ENCODE measurements around the gene FILIP1. TPM values are rescaled to one million over a fixed set of nuclear protein-coding genes. Genes with fewer than 3 reads are reported as not detected.

FILIP1 gene
- total and polyA plus RNA-seq, 2 donors from 2014 or later, result 0.80 to 4.6 TPM

DNA sequence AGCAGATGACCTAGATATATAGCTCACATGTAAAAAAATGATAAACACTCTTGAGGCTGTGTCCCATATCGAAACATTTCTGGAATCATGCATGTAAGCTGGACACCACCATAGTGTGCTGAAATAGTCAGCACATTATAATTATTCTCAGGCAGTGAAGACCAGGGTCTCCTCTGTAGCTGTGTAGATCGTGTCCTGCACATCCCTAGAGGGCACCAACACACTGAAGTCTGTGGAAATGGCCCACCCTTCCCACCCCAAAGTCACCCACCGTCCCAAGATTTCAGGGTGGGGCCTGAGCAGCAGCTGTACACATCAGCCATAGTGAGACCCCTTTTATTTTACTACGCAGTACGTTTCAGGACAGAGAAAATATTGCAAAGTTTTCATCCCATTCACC, 188.0 kb downstream of the FILIP1 start:
- intact Hi-C loops (cut with DNase I), result loop anchor here (10.0 kb wide), 1 partner anchor 209 kb away; no protein-coding TSS in a partner anchor

DNA sequence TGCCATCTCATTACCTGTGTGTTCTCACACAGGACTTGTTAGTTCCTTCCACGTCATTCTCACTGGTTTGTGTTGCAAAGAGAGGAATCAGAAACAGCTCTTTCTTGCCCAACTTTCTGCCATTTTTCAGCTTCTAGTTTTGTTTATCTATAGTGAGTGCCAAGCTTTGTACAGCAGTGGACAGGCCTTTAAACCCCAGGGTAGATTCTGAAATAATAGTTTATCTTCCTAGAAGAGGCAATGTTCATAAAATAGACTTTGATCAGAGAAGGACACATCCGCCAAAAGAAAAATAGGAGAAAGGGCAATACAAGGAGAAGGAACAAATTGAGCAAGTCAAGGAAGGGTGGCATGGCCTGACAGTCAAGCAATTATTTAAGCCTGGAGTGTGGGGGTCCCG, 191.3 kb downstream of the FILIP1 start:
- H3K4me3 ChIP-seq (ENCODE audit: low read length in 3 of 3), result no peak overlapping the region
- FAIRE-seq (no peak), DNase-seq (no peak)
- no peaks in the 10 kb centered on the region for H3K27me3 ChIP-seq (ENCODE audit: control insufficient read depth, insufficient read depth, low read length)
- no peaks in the 10 kb centered on the region for H3K36me3 ChIP-seq (ENCODE audit: control insufficient read depth in 2 of 3, insufficient read depth in 3 of 3, low read length in 3 of 3)
- no peak overlapping the region for H3K27ac ChIP-seq (ENCODE audit: low read depth in 2 of 2, low read length in 2 of 2)
- no peak for TF ChIP-seq CTCF (IDR thresholded peaks at IDR 0.05; ENCODE audit: borderline replicate concordance, extremely low read depth, insufficient read depth)
- no peaks in the 10 kb centered on the region for H3K9me3 ChIP-seq (ENCODE audit: control insufficient read depth in 2 of 3, insufficient read depth in 1 of 3, low read length in 3 of 3)
- H3K9ac ChIP-seq (ENCODE audit: low read length in 3 of 3), result no peak overlapping the region
- H3K4me1 ChIP-seq (ENCODE audit: control insufficient read depth in 2 of 3, insufficient read depth in 2 of 3, low read depth in 1 of 3, low read length in 3 of 3), result no peaks in the 10 kb centered on the region
- intact Hi-C loops (cut with DNase I), result loop anchor here (10.0 kb wide), 1 partner anchor 213 kb away; no protein-coding TSS in a partner anchor

More for the DNA sequence above, 188.0 kb downstream of the FILIP1 start:
- FAIRE-seq, result no peak
- H3K9me3 ChIP-seq (ENCODE audit: control insufficient read depth in 2 of 3, insufficient read depth in 1 of 3, low read length in 3 of 3), result no peaks in the 10 kb centered on the region
- no peak overlapping the region for H3K9ac ChIP-seq (ENCODE audit: low read length in 3 of 3)
- DNase-seq, result no peak
- H3K4me1 ChIP-seq (ENCODE audit: control insufficient read depth in 2 of 3, insufficient read depth in 2 of 3, low read depth in 1 of 3, low read length in 3 of 3), result no peaks in the 10 kb centered on the region
- H3K27ac ChIP-seq (ENCODE audit: low read depth in 2 of 2, low read length in 2 of 2), result no peak overlapping the region
- H3K36me3 ChIP-seq (ENCODE audit: control insufficient read depth in 2 of 3, insufficient read depth in 3 of 3, low read length in 3 of 3), result no peaks in the 10 kb centered on the region
- no peak for TF ChIP-seq CTCF (IDR thresholded peaks at IDR 0.05; ENCODE audit: borderline replicate concordance, extremely low read depth, insufficient read depth)
- H3K27me3 ChIP-seq (ENCODE audit: control insufficient read depth, insufficient read depth, low read length), result no peaks in the 10 kb centered on the region
- H3K4me3 ChIP-seq (ENCODE audit: low read length in 3 of 3), result no peak overlapping the region

- no peak overlapping the region for H3K4me3 ChIP-seq (ENCODE audit: low read length in 3 of 3)
- no peak for FAIRE-seq
- no peak for DNase-seq
- H3K4me1 ChIP-seq (ENCODE audit: control insufficient read depth in 2 of 3, insufficient read depth in 2 of 3, low read depth in 1 of 3, low read length in 3 of 3), result no peaks in the 10 kb centered on the region
- intact Hi-C loops (cut with DNase I), result loop anchor here (10.0 kb wide), 1 partner anchor 213 kb away; no protein-coding TSS in a partner anchor
- no peak for TF ChIP-seq CTCF (IDR thresholded peaks at IDR 0.05; ENCODE audit: borderline replicate concordance, extremely low read depth, insufficient read depth)
- H3K9me3 ChIP-seq (ENCODE audit: control insufficient read depth in 2 of 3, insufficient read depth in 1 of 3, low read length in 3 of 3), result no peaks in the 10 kb centered on the region
- no peak overlapping the region for H3K27ac ChIP-seq (ENCODE audit: low read depth in 2 of 2, low read length in 2 of 2)
- H3K36me3 ChIP-seq (ENCODE audit: control insufficient read depth in 2 of 3, insufficient read depth in 3 of 3, low read length in 3 of 3), result no peaks in the 10 kb centered on the region
- H3K27me3 ChIP-seq (ENCODE audit: control insufficient read depth, insufficient read depth, low read length), result no peaks in the 10 kb centered on the region
- H3K9ac ChIP-seq (ENCODE audit: low read length in 3 of 3), result no peak overlapping the region
Observed at GRCh38 chr6:75301537-75301936, 192.1 kb downstream of the FILIP1 start.

- Histone ChIP-seq H3K27ac (ENCODE audit: low read depth in 2 of 2, low read length in 2 of 2) (no peak overlapping the region), H3K27me3 (ENCODE audit: control insufficient read depth, insufficient read depth, low read length) (no peaks in the 10 kb centered on the region), H3K9me3 (ENCODE audit: control insufficient read depth in 2 of 3, insufficient read depth in 1 of 3, low read length in 3 of 3) (no peaks in the 10 kb centered on the region), H3K36me3 (ENCODE audit: control insufficient read depth in 2 of 3, insufficient read depth in 3 of 3, low read length in 3 of 3) (no peaks in the 10 kb centered on the region), H3K4me1 (ENCODE audit: control insufficient read depth in 2 of 3, insufficient read depth in 2 of 3, low read depth in 1 of 3, low read length in 3 of 3) (no peaks in the 10 kb centered on the region), H3K4me3 (ENCODE audit: low read length in 3 of 3) (no peak overlapping the region), H3K9ac (ENCODE audit: low read length in 3 of 3) (no peak overlapping the region)
- TF ChIP-seq CTCF (IDR thresholded peaks at IDR 0.05; ENCODE audit: borderline replicate concordance, extremely low read depth, insufficient read depth), result no peak
- intact Hi-C loops (cut with DNase I), result loop anchor here (10.0 kb wide), 1 partner anchor 214 kb away; no protein-coding TSS in a partner anchor
- FAIRE-seq (no peak), DNase-seq (no peak)
Observed at GRCh38 chr6:75301088-75301487, 192.5 kb downstream of the FILIP1 start.

All from kidney (tissue), 14 donors.